ENCODE results near the gene HELZ.

DNA sequence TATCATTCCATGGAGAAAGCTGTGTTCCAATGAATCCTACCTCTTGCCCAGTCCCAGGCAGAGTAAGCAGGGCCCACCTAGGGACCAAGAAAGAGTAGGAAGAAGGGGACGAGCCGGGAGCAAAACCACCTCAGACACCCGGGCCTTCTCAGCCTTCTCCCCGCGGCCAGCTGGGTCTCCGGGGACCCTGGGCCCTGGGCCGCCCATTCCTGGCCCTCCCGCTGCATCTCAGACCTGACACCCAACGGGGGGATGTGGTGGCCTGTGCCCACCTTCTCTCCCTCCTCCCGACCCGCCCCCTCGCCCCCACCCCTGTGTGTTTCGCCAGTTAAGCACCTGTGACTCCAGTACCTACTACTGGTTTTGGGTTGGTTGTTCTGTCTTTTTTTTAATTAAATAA lies 212.0 kb downstream of the HELZ start:
- TF ChIP-seq EZH2 (IDR thresholded peaks at IDR 0.05; ENCODE audit: insufficient read depth, low read length): no peak
- TF ChIP-seq, protein P1, sequence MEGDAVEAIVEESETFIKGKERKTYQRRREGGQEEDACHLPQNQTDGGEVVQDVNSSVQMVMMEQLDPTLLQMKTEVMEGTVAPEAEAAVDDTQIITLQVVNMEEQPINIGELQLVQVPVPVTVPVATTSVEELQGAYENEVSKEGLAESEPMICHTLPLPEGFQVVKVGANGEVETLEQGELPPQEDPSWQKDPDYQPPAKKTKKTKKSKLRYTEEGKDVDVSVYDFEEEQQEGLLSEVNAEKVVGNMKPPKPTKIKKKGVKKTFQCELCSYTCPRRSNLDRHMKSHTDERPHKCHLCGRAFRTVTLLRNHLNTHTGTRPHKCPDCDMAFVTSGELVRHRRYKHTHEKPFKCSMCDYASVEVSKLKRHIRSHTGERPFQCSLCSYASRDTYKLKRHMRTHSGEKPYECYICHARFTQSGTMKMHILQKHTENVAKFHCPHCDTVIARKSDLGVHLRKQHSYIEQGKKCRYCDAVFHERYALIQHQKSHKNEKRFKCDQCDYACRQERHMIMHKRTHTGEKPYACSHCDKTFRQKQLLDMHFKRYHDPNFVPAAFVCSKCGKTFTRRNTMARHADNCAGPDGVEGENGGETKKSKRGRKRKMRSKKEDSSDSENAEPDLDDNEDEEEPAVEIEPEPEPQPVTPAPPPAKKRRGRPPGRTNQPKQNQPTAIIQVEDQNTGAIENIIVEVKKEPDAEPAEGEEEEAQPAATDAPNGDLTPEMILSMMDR (IDR thresholded peaks at IDR 0.05; ENCODE audit: insufficient read depth, low read depth, low read length): no peak
